HEK293T (cell line): ENCODE data around the gene POU6F2.

Experiments used
- HDGF ChIP-seq: fragments of 450-650 bp; IDR thresholded peaks from 2 replicates; pipeline ENCODE4 v1.6.1; 2017; ENCODE audit warnings: antibody characterized with exemption, borderline replicate concordance
- SUZ12 ChIP-seq: fragments of 450-650 bp; IDR thresholded peaks from 2 replicates; pipeline ENCODE4 v1.6.1; 2016; ENCODE audit warnings: mild to moderate bottlenecking

- no peak for TF ChIP-seq SUZ12
- TF ChIP-seq HDGF: no peak
These were observed 481.9 kb downstream of the POU6F2 start for GRCh38 chr7:39459636-39460035.
